Activated gamma-delta T cell treated with anti-CD3 and anti-CD28 coated beads, Interleukin-2, amount 50 U/mL, for 16 hours (primary cell): ENCODE data around the gene MESP1.

ENCODE experiments used
- DNase-seq: peaks from one replicate; pipeline ENCODE4 v3.0.0-alpha.2; 2020; ENCODE audit warnings: low read depth

The MESP1 gene

GRCh38 chr15:89781055-89781454, 30.0 kb upstream of the MESP1 start:
- no peak for DNase-seq

GRCh38 chr15:89780601-89781000, 29.6 kb upstream of the MESP1 start:
- no peak for DNase-seq

GRCh38 chr15:89778861-89779260, 27.8 kb upstream of the MESP1 start:
- DNase-seq, result no peak

- no peak for DNase-seq
Observed at GRCh38 chr15:89777782-89778380, 26.8 kb upstream of the MESP1 start.

DNA sequence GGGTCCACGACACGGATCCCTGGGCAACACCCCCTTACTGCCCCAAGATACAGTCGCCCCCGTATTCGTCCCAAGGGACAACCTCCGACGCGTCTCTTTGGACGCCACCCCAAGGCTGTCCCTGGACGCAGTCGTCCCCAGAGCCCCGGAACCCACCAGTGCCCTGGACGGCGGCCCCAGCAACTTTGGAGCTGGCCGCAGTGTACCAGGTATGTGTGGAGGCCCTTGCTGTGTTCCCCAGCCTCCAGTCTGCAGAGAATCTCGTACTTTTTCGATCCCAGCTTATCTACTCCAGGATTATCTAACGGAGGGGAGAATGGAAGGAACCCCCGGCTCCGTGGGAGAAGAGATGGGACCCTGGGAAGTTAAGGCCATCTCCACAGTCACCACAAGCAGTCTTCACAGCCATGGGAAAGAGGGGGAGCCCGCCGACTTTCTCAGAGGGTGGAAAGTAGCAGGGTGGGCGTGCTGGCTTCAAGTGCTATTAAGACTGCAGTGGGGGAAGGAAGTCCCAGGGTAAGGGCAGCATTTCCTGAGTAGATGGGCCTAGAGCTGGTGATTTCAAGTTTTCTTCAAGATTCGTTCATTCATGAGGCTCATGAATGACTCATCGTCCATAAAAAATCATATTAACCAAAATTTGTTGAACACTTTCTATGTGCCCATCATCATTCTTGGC, 26.2 kb upstream of the MESP1 start:
- DNase-seq, result no peak

DNA sequence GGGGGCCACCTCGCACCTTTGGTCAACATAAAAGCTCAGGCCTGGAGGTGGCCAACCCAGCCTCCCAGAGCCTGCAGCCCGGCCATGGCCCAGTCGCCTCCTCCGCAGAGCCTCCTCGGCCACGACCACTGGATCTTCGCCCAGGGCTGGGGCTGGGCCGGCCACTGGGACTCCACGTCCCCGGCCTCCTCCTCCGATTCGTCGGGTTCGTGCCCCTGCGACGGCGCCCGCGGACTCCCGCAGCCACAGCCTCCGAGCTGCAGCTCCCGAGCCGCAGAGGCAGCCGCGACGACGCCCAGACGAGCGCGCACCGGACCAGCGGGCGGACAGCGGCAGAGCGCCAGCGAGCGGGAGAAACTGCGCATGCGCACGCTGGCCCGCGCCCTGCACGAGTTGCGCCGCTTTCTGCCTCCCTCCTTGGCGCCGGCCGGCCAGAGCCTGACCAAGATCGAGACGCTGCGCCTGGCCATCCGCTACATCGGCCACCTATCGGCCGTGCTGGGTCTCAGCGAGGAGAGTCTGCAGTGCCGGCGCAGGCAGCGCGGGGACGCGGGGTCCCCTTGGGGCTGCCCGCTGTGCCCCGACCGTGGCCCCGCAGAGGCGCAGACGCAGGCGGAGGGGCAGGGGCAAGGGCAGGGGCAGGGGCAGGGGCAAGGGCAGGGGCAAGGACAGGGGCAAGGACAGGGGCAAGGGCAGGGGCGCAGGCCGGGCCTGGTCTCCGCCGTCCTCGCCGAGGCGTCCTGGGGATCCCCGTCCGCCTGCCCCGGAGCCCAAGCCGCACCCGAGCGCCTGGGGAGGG, 25.4 kb upstream of the MESP1 start, which contains the start of gene MESP2:
Gene MESP2 (plus strand): TSS at position 59 of the 799 bp plus-strand sequence. CDS start 26 bp downstream, at position 85.
- peak; percentile 24 for DNase-seq

- no peak for DNase-seq
Observed at GRCh38 chr15:89775815-89776214, 24.8 kb upstream of the MESP1 start.

GRCh38 chr15:89774492-89774891, 23.4 kb upstream of the MESP1 start:
- DNase-seq, result no peak

DNA sequence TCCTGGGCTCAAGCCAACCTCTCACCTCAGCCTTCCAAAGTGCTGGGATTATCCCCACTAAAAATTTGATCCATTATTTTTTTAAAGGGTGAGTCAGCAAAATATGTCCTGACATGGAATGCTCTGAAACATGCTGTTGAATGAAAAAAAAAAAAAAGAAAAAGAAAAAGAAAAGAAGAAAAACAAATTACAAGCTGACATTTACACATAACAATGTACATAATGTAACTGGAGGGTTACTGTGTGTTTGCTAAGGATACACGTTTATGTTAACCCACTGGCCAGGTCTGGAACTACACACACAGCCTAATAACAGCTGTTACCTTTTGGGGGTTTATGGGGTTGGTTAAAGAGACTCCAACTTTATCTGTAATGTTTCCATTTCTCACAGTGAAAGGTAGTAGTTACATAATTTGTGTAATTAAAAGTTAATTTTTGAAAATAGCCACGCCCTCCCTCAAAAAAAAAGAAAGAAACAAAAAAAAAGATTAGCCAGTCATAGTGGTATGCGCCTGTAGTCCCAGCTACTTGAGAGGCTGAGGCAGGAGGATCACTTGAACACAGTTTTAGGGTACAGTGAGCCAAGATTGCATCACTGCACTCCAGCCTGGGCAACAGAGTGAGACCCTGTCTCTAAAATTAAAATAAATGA, 22.0 kb upstream of the MESP1 start:
- no peak for DNase-seq

DNA sequence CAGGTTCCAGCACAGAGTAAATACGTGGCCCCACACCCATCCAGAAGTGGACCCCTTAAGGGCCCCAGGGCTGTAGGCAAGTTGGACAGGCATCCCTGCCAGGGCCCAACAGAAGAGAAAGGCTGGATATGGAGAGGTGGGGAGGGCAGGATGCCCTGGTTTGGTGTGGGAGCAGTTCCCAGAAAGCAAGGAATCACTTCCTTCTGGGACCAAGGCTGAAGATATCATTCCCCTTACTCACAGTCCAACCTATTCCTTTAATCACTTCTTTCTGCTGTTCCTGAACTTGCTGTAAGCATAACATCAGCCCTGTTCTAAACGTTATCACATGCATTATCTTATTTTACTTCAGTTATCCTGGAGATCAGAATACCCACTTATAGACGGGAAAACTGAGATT, 19.0 kb upstream of the MESP1 start:
- DNase-seq, result no peak

GRCh38 chr15:89769366-89769765, 18.3 kb upstream of the MESP1 start:
- DNase-seq, result no peak

- no peak for DNase-seq
Observed at GRCh38 chr15:89768071-89768500, 17.0 kb upstream of the MESP1 start.

- DNase-seq, result no peak
Observed at GRCh38 chr15:89767411-89767915, 16.4 kb upstream of the MESP1 start.

DNA sequence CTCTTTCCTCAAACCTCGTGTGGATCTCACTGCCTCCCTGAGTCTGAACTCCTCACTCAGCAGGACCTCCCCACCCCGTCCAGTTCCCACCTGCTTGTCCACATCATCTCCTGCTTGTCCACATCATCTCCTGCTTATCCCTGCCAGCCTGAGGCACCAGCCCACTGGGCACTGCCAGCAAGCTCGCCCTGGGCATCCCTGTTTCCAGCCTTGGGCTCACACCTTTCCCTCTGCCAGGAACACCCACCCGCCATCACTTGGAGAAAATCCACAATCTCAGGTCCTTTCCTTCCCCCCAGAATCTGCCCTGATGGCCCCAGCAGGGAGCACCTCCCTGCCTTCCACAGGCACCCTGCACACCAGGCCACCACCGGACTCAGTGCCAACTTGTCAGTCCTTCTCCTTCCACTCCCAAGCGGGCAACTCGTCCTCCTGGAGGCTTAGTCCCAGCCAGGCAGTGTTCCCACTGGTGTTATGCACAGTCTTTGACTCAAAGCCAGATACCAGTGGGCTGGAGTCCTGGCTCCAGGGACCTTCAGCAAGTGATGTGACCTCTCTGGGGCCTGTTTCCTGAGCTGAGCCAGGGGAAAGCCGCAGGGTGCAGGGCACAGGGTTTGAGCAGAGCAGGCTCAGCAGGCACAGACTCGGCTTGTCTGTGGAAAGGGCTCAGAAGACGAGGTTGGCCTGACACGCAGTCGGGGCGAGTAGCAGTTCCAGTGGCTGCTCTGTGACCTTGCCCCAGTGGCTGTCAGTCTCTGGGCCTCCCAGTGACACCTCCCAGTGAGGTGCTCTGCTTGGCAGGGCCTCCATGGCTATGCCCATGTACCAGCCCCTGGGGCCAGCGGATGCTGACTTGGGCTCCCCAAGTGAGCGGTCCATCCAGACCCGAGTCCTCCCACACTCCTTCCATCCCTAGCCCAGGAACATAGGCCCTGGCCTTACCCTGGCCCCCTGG, 15.6 kb upstream of the MESP1 start:
- DNase-seq, result no peak

DNA sequence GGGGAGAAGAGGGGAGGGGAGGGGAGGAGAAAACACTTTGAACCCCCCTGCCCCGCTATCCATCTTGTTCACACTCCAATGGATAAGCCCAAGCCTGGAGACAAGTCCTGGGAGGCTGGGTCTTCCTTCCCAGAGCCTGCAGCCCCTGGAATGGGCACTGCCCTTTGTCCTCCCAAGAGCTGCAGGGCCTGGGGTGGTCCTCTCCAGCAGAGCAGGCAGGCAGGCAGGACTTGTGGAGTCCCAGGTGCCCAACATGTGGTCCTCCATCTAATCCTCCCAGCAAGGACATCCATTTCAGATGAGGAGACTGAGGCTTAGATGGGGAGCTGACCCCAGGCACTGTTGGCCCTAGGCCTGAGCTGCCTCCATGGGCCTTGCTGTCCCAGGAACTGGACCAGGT, 14.6 kb upstream of the MESP1 start:
- DNase-seq, result no peak

- no peak for DNase-seq
Observed at GRCh38 chr15:89761929-89762328, 10.9 kb upstream of the MESP1 start.

- no peak for DNase-seq
Observed at GRCh38 chr15:89761009-89761831, 10.2 kb upstream of the MESP1 start.

- DNase-seq, result peak; percentile 52
Observed at GRCh38 chr15:89760303-89761008, 9.4 kb upstream of the MESP1 start.

DNA sequence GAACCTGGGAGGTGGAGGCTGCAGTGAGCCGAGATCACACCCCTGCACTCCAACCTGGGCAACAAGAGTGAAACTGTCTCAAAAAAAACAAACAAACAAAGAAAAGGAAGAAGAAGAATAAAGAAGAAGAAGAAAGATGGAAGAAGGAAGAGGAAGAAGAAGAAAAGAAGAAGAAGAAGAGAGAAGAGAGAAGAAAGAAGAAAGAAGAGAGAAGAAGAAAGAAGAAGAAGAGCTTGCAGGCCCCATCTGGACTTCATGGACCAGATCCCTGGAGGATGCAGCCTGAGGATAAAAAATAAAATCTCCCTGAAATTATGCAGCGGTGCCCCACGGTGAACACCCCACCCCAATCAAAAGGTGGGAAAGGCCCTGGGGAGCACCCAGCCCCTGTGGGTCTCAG, 8.8 kb upstream of the MESP1 start:
- no peak for DNase-seq

DNA sequence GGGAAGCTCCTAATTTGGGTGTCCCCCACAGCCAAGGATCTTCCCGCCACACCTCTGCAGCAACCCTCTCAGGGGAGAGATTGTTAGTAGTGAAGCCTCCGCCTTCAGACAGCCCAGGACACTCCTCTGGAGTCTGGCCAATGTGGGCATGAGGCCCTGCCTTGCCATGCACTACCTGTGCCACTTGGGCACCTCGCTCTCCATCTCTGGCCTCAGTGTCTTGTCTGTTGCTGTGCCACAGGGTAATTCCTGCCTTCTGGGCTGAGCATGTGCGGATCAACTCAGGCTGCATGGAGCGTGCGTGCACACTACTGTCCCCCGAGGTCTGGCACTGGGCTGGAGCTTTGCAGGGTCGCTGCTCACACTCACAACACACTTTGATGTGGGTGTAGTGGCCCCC, 7.9 kb upstream of the MESP1 start:
- no peak for DNase-seq
